HG03159 (cell line): ENCODE measurements around the gene CALM1.
"Not testable (repeated sequence)": the region's sequence is repeated elsewhere in the genome, so short reads cannot be mapped to it uniquely, and the experiment has no call there.

Source experiments
- ATAC-seq: cut with Tn5 transposase; IDR thresholded peaks from one replicate; pipeline ENCODE4 v1.9.1; 2021; ENCODE audit warnings: mild to moderate bottlenecking, moderate library complexity; ENCODE audit not compliant: unreplicated experiment

The CALM1 gene

DNA sequence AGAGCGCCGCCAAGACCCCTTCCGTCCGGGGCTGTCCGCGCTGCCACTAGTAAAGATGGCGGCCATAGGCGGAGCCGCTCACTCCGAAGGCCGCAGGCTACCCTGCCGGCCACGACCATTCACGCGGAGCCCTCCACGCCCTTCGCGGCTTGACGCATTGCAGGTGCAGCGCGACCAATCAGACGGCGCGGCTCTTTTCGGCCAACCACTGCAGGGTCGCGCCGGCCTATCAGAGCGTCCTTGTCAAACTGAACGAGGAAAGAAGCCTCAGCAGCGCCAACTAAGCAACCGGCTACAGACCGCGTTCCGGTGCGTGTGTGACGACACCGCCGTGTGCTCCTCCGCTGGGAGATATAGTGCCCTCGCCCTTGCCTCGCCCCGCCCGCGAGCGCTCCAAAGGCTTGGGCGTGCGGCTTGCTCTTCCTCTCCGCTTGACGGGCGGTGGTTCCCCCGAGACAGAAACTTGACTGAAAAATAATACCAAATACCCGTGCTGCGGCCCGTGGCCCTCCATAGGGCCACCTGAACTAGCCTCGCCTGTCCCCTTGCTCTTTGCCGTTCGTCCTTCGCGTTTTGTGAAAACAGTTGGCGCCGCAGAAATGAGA, 13.6 kb upstream of the CALM1 start:
- ATAC-seq: peak; percentile 90

DNA sequence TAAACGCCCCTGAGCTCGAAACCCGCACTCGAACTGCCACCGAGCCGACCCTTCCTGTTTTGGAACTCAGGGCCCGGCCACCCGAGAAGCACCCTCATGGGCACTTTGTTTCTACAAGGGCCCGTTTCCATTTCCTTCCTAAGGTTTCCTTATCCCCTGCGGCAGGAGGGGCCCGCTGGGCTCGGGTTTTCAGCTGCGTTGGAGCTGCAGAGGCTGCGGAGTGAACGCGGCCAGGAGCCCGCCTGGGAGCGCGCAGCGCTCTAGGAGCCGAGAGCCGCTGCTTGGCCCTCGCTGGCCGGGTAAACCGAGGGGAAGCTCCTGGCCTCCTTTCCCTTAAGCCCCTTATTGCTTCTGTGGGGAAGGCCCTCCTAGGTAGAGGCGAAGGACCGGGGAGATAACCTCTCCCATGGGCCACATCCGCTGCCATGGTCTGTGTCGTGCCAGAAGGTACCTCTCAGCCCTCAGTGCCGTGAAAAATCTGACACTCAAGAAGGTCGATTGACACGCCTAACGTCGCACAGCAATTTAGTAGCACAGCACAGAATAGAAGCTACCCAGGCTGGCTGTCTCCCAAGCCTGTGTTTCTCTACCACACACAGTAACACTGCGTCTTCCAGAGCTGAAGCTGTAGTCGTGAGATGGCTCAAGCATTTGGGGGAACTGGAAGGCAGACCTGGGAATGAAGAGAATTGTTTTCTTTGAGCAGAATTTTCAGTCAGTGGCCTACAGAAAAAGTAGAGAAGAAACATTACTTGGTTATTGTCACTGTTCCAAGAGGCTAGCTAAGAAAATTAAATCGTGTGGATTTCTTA, 12.9 kb upstream of the CALM1 start:
- peak; percentile 2 for ATAC-seq

- ATAC-seq: no peak
These were observed 12.3 kb upstream of the CALM1 start for GRCh38 chr14:90384543-90384911.

GRCh38 chr14:90386321-90386720, 10.5 kb upstream of the CALM1 start:
- ATAC-seq: no peak

DNA sequence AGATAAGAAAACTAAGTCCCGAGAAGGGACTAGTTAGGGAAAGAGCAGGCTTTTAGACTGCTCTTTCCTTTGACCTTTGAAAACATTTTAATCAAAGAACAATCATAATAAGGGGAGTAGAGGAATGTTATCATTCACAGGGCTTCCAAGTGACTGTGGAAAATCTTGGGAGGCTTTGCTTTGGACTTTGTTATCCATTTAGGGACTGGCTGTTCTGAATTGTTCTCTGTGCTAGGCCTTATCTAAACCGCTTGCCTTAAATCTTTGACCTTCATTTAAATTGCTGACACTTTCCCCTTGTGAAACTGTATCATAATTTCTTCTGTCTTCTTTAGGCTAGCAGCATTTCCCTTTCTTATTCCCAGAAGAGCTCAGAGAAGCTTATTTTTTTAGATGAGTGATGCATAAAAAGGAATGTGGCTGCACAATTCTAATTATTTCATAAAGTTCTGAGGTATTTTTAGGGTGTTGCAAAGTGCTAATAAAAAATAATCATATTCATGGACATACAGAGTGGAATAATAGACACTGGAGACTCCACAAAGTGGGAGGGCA, 9.5 kb upstream of the CALM1 start:
- ATAC-seq: no peak

DNA sequence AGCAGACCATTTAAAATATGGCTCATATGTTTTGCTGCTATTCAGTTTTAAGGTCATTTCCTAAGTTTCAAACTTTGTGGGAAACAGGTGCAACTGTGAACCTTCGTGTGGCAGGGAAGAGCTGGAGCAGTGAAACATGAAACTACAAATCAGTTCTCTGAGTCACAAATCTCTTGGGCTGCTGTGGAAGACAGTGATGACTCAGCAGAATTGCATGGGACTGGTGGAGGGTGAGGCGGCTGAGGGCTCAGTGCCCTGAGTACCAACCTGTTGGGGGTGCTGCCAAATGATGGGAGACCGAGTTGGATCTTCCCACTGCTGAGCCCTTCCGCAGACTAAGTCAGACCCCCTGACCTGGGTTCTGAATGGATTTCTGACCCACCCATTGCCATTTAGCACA, 8.4 kb upstream of the CALM1 start:
- no peak for ATAC-seq

GRCh38 chr14:90388982-90389381, 7.8 kb upstream of the CALM1 start:
- ATAC-seq: no peak

DNA sequence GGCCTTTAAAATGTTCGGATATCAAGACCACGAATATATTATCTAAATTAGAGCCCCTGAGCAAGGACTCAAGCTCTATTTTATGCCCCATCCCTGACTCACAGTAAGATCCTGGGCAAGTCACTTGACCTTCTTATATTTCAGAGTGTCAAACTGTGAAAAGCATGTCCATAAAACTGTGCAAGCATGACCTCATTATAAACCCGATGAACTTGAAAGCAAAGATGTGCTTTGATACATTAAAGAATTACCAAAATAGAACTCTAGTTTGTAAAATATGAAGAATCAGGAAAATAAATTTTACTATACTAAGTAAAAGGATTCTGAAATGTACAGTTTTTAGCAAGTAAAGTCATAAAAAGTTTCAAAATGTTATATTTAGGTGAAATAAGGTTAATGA, 2.9 kb upstream of the CALM1 start:
- ATAC-seq: no peak

GRCh38 chr14:90394782-90395181, 2.0 kb upstream of the CALM1 start:
- not testable (repeated sequence) for ATAC-seq

- peak; percentile 34 for ATAC-seq
These were observed 841 bp downstream of the CALM1 start for GRCh38 chr14:90397425-90398314.

DNA sequence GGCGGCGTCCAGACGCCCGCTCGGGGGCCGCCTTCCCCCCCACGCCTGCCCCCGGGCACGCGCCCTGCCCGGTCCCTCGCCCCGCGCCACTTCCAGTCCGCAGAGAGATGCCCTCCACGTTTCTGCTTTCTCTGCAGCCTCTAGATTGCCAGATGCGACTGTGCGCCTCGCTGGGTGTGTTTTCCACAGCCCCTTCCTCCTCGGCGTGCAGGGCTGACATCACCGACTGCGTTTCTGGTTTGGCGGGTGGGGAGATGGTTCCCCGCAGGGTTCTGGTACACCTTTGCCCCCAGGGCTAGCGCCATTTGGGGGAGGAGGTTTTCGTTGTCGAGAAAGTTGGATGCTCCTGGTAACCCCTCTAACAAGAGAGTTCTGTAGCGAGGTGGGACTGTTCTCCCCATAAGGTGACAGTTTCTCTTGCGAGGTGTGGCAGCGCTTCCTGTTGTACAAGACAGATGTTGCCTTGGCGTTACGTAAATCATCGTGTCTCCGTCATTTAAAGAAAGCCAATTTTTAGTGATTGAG, 1.5 kb downstream of the CALM1 start:
- ATAC-seq: peak; percentile 21

GRCh38 chr14:90398841-90399540, 2.2 kb downstream of the CALM1 start:
- no peak for ATAC-seq

DNA sequence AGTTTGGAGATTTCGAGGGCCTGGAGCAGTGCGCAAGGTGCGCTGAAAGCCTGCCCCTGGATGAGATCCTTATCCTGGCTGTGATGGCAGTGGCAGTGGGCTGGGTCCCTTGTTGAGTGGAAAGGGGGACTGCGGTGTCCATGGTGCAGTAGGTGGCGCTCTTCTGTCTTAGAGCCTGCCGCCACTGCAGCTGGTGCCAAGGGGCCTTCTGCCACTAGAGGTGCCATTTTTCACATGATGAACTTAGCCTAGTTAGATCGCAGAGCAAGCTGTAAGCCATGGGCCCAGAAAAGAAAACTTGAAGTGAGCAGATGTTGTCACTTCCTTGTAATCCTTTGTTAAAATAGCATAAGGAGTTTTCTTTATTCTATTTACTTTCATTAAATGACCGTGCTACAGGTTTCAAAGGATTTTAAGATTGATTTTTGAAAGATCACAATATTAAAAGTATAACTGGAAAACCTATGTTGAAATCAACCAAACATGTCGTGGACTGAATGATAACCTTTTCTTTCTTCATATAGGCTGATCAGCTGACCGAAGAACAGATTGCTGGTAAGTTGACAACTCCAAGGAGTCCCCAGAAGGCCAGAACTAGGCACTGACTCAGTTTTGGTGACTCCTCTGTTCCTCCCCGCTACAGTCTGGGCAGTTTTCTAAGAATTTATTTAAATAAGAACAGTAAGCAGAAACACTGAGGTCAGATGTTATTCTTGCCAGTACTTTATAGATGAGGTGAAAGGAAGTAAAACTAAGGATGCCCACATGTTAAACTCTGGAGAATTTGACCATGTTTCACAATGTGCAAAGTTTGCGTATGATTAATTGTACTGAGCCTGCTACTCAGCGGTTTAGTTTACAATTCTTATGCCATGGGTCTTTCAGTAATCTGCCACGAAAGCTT, 3.0 kb downstream of the CALM1 start:
- peak; percentile 47 for ATAC-seq

GRCh38 chr14:90400904-90401561, 4.2 kb downstream of the CALM1 start:
- ATAC-seq: no peak

DNA sequence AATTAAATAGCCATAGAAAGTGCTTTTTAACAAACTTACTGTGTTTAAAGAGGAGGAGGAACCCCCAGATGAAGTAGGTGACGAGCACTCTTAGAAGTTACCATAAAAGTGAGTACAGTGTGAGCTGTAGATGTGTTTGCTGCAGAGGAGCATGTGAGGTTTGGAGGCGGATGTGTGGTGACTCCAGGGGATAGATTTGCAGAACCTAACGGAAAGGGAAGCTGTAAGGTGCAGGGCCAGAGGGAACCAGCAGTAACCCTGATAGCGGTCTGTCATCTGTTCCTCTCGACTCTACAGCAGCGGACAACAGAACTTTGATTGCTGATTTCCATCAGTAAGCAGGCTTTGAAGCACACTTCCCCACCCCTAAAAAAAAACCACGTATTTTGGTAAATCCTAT, 5.2 kb downstream of the CALM1 start:
- no peak for ATAC-seq

- ATAC-seq: no peak
These were observed 6.2 kb downstream of the CALM1 start for GRCh38 chr14:90403065-90403464.

DNA sequence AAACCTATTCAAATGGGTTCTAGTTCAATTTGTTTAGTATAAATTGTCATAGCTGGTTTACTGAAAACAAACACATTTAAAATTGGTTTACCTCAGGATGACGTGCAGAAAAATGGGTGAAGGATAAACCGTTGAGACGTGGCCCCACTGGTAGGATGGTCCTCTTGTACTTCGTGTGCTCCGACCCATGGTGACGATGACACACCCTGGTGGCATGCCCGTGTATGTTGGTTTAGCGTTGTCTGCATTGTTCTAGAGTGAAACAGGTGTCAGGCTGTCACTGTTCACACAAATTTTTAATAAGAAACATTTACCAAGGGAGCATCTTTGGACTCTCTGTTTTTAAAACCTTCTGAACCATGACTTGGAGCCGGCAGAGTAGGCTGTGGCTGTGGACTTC, 8.3 kb downstream of the CALM1 start:
- no peak for ATAC-seq

DNA sequence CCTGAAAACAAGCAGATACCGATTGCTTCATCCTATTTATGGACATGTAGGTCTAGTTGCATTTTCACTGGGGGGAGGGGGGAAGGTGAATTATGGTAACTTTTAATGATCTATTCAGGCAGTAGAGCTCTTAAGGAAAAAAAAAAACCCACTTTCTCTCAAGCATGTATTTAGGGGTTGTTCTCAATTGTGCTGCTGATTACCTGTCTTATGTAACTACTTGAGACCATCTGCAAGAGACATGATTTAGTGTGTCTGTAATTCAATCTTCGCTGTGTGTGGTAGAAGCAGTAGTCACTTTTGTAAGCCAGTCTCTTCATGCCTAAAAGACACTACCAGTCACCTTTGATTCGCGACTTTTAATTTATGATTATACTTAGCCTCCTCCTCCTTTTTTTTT, 8.9 kb downstream of the CALM1 start:
- ATAC-seq: no peak

DNA sequence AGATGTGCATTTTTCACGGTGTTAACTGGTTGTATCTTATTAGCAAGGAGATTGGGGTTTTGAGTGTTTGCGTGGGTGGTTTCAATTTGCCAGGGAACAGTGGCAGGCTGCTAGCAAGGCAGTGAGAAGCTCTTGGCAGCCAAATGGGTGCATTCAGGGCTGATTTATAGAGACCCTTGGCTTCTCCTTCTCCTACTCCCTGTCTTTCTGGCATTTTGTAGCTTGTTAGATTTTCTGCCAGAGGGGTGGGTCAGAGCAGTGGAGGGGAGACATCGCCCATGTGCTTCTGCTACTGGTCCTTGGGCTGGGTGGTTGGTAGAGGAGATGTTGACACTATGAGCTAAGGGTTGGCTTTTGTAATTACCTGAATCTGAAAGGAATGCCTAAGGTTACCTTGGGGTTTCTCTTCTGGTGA, 9.6 kb downstream of the CALM1 start:
- no peak for ATAC-seq
